GM19035 (cell line): ENCODE data around the gene TNXB.
"Not testable (repeated sequence)": the region's sequence is repeated elsewhere in the genome, so short reads cannot be mapped to it uniquely, and the experiment has no call there.

Experiments
- ATAC-seq: cut with Tn5 transposase; IDR thresholded peaks from one replicate; pipeline ENCODE4 v1.9.1; 2021; ENCODE audit not compliant: unreplicated experiment

The TNXB gene

GRCh38 chr6:32042276-32042675 lies 66.9 kb downstream of the TNXB start:
- ATAC-seq, result not testable (repeated sequence)

DNA sequence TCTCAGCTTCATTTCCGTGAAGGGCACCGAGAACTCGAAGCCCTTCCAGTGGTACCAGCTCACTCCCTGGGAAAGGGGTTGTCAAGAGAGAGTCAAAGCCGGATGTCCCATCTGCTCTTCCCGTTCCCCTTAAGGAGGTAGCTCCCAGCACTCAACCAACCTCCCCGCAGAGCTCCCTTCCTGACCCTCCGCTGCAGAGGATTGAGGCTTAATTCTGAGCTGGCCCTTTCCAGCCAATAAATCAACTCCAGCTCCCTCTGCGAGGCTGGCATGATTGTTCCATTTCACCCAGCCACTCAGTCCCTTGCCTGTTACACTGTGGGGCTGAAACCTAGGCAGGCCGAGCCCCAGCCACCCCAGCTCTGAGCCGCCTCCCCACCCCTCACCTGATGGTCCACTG lies 67.8 kb downstream of the TNXB start:
- not testable (repeated sequence) for ATAC-seq

DNA sequence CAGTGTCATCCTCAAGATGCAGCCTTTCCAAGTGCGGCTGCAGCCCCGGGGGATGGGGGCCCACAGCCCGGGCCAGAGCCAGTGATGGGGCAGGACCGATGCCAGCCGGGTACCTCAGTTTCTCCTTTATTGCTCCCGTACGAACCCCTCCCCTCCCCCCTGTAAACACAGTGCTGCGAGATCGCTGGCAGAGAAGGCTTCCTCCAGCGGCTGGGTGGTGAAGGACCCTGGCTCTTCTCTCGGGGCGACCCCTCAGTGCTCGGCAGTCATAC lies 68.2 kb downstream of the TNXB start:
- ATAC-seq, result not testable (repeated sequence)

DNA sequence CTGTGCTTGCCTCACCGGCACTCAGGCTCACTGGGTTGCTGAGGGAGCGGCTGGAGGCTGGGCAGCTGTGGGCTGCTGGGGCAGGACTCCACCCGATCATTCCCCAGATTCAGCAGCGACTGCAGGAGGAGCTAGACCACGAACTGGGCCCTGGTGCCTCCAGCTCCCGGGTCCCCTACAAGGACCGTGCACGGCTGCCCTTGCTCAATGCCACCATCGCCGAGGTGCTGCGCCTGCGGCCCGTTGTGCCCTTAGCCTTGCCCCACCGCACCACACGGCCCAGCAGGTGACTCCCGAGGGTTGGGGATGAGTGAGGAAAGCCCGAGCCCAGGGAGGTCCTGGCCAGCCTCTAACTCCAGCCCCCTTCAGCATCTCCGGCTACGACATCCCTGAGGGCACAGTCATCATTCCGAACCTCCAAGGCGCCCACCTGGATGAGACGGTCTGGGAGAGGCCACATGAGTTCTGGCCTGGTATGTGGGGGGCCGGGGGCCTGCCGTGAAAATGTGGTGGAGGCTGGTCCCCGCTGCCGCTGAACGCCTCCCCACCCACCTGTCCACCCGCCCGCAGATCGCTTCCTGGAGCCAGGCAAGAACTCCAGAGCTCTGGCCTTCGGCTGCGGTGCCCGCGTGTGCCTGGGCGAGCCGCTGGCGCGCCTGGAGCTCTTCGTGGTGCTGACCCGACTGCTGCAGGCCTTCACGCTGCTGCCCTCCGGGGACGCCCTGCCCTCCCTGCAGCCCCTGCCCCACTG lies 68.7 kb downstream of the TNXB start:
- not testable (repeated sequence) for ATAC-seq

DNA sequence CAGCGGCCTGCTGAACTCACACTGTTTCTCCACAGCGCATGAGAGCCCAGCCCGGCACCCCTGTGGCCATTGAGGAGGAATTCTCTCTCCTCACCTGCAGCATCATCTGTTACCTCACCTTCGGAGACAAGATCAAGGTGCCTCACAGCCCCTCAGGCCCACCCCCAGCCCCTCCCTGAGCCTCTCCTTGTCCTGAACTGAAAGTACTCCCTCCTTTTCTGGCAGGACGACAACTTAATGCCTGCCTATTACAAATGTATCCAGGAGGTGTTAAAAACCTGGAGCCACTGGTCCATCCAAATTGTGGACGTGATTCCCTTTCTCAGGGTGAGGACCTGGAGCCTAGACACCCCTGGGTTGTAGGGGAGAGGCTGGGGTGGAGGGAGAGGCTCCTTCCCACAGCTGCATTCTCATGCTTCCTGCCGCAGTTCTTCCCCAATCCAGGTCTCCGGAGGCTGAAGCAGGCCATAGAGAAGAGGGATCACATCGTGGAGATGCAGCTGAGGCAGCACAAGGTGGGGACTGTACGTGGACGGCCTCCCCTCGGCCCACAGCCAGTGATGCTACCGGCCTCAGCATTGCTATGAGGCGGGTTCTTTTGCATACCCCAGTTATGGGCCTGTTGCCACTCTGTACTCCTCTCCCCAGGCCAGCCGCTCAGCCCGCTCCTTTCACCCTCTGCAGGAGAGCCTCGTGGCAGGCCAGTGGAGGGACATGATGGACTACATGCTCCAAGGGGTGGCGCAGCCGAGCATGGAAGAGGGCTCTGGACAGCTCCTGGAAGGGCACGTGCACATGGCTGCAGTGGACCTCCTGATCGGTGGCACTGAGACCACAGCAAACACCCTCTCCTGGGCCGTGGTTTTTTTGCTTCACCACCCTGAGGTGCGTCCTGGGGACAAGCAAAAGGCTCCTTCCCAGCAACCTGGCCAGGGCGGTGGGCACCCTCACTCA lies 69.5 kb downstream of the TNXB start:
- not testable (repeated sequence) for ATAC-seq

GRCh38 chr6:32038878-32039277 lies 70.3 kb downstream of the TNXB start:
- ATAC-seq, result not testable (repeated sequence)

GRCh38 chr6:32037598-32038524 lies 71.3 kb downstream of the TNXB start, which contains the start of gene CYP21A2:
TSS of gene CYP21A2 (plus strand) at chr6:32038415. CDS start at chr6:32038423, 8 bp downstream.
- not testable (repeated sequence) for ATAC-seq

DNA sequence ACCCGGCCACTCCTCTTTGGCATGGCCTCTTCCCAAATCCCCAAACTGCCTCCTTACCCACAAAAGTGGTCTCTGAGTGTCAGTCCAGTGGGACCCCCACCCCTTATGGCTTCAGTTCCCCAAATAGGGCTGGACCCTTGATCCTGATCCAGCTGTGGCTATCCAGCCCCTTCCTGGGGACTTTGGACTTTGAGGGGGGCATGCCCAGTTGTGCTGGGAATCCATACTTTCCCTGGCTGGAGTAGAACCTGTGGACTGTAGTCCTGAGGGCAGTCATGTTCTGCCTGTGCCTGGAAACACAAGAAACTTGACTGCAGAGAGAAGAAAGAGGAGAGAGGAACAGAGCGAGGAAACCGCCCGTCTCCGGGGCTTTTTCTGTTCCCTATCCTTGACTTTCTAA lies 72.0 kb downstream of the TNXB start:
- ATAC-seq, result not testable (repeated sequence)

GRCh38 chr6:32035283-32036013 lies 73.7 kb downstream of the TNXB start:
- ATAC-seq, result not testable (repeated sequence)

GRCh38 chr6:32029553-32029952 lies 79.6 kb downstream of the TNXB start:
- not testable (repeated sequence) for ATAC-seq

DNA sequence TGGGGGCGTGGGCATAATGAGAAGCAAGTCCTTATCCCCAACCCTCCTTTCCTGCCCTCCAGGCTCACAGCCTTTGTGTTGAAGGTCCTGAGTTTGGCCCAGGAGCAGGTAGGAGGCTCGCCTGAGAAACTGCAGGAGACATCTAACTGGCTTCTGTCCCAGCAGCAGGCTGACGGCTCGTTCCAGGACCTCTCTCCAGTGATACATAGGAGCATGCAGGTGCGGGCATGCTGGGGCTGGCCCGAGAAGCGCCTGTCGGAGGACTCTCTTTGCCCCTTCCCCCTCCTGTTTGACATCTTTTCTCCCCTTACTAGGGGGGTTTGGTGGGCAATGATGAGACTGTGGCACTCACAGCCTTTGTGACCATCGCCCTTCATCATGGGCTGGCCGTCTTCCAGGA lies 80.5 kb downstream of the TNXB start:
- not testable (repeated sequence) for ATAC-seq

GRCh38 chr6:32022100-32022499 lies 87.0 kb downstream of the TNXB start:
- not testable (repeated sequence) for ATAC-seq

DNA sequence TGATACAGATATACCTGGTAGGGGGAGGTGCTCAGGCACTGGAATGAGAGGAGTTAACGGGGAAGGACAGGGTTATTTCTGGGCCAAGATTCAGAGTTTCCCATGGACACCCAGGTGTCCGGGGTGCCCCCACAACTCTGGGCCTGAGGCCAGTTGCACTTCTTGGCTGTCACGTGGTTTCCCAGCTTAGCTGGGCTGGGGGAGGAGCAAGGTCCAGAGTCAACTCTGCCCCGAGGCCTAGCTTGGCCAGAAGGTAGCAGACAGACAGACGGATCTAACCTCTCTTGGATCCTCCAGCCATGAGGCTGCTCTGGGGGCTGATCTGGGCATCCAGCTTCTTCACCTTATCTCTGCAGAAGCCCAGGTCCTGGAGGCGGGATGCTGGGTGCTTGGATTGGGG lies 94.6 kb downstream of the TNXB start, which contains the start of gene C4B:
Gene C4B (plus strand): TSS at position 249 of the 400 bp plus-strand sequence. CDS start 51 bp downstream, at position 300.
- ATAC-seq, result not testable (repeated sequence)

GRCh38 chr6:32013738-32014137 lies 95.4 kb downstream of the TNXB start:
- ATAC-seq, result not testable (repeated sequence)

DNA sequence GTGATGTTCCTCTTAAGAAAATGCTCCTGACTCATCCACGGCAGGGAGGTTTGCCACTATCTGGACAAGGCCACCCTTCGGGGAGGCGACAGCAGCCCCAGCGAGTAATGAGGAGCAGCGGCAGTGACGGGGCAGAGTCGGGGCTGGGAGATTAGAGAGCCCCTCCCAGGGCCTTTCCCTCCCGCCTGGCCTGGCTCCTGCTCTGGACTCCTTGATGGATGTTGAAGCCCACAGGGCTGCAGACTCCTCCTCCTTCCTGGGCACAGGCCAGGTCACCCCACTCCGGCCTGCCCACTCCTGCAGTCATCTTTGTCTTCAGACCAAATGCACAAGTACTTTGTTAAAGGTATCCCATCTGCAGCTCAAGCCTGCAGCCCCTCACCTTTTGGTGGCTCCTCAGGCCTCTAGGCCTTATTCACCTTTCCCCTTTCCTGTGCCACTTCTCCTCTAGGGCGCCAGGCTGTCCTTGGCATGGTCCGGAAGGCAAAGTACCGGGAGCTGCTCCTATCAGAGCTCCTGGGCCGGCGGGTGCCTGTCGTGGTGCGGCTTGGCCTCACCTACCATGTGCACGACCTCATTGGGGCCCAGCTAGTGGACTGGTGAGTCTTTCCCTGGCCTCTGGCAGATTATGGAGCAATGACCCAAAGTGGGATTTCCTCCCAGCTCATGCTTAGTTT lies 96.1 kb downstream of the TNXB start:
- not testable (repeated sequence) for ATAC-seq

DNA sequence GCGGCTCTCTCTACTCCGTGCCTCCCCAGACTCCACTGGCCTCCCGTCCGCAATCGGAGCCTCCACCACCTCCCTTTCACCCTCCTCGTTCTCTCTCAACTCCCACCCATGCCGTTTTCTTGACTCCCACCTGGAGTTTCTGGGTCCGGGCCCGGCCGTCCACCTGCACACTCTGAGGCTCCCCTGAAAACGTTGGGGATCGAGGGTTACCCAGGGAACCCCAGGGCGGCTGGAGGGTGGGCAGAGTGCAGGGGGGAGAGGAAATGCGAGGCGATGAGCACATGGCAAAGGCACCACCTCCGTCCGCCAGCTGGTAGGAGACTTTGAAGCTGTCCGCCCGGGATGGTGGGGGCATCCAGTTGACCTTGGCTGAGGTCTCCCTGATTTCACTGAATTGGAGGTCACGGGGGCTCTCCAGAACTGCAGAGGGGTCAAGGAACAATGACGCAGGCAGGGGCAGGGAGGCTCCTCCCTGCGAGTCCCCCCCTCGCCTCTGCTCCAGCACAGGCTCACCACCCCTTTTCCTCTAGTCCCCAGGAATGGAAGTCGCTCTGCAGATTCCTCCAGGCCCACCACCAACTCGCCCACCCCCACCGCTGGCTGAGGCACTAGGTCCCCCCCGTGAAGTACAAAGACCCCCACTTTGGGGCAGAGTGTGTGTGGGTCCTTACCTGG lies 98.1 kb downstream of the TNXB start:
- not testable (repeated sequence) for ATAC-seq

DNA sequence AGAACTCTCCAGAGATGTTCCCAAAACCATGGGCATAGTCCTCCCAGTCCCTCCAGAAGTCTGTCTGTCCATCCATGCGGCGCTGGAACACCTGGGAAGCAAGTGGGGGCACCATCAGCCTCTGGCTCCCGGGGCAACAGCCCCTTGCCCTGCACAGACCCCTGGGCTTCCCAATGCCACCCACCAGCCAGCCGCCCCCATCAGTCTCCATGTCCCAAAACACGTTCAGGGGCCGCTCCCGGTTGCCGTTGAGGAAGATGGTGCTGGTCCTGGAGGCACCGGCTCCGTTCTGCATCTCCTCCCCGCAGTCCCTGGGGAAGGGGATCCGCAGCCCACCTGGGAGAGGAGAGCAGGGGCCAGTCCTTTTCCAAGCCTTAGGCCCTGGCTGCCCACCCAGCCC lies 99.6 kb downstream of the TNXB start:
- ATAC-seq, result not testable (repeated sequence)

GRCh38 chr6:32008616-32009015 lies 100.5 kb downstream of the TNXB start:
- not testable (repeated sequence) for ATAC-seq

DNA sequence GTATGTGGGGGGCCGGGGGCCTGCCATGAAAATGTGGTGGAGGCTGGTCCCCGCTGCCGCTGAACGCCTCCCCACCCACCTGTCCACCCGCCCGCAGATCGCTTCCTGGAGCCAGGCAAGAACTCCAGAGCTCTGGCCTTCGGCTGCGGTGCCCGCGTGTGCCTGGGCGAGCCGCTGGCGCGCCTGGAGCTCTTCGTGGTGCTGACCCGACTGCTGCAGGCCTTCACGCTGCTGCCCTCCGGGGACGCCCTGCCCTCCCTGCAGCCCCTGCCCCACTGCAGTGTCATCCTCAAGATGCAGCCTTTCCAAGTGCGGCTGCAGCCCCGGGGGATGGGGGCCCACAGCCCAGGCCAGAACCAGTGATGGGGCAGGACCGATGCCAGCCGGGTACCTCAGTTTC lies 101.1 kb downstream of the TNXB start:
- not testable (repeated sequence) for ATAC-seq
